Measurements from ENCODE around the gene RETSAT.

Gene RETSAT

DNA sequence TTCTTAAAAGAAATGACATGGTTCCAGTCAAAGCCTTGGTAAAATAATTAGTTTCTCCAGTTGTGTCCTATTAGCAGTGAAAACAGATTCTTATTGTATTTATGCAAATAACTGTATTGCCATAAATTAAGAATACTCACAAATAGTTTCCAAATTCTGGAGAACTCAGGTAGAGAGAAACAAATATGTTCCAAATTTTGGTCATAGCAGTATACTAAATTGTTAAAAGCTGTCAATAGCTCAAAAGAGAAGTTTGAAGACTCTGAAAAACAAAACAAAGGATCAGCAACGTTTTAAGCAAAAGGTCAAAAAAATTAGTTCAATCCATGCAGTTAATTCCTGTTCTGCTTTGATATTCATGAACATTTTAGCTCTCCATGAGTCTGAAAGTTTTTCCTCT lies 25.7 kb upstream of the RETSAT start:
- no peak for FAIRE-seq

GRCh38 chr2:85378257-85378656 lies 23.9 kb upstream of the RETSAT start:
- TF ChIP-seq CTCF (IDR thresholded peaks at IDR 0.05; ENCODE audit: insufficient read depth, missing control alignments) = no peak
- DNase-seq (ENCODE audit: insufficient read length, low spot score) = no peak
- no peak for FAIRE-seq

More for the DNA sequence above, 25.7 kb upstream of the RETSAT start:
- no peak for TF ChIP-seq CTCF (IDR thresholded peaks at IDR 0.05; ENCODE audit: insufficient read depth, missing control alignments)
- no peak for DNase-seq (ENCODE audit: insufficient read length, low spot score)

DNA sequence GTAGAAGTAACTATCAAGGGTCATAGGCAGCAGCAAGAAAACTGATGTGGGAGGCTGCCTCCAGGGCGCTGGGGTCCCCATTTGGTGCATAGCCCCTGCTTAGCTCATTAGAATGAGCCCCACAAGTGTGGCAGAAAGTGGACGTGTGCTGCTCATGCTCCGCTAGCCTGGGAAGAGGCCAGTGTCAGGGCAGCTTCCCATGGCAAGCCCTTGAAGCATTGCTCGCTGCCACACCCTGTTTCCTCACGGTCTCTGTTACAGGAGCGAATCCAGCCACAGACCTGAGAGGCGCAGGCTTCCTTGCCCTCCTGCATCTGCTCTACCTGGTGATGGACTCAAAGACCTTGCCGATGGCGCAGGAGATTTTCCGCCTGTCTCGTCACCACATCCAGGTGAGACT lies 22.8 kb upstream of the RETSAT start:
- TF ChIP-seq CTCF (IDR thresholded peaks at IDR 0.05; ENCODE audit: insufficient read depth, missing control alignments) = no peak
- FAIRE-seq = no peak

GRCh38 chr2:85376291-85377065 lies 22.1 kb upstream of the RETSAT start:
- no peak for FAIRE-seq
- no peak for TF ChIP-seq CTCF (IDR thresholded peaks at IDR 0.05; ENCODE audit: insufficient read depth, missing control alignments)
- DNase-seq (ENCODE audit: insufficient read length, low spot score) = no peak

More for the DNA sequence above, 22.8 kb upstream of the RETSAT start:
- DNase-seq (ENCODE audit: insufficient read length, low spot score) = no peak

- DNase-seq (ENCODE audit: insufficient read length, low spot score) (no peak), FAIRE-seq (no peak)
- no peak for TF ChIP-seq CTCF (IDR thresholded peaks at IDR 0.05; ENCODE audit: insufficient read depth, missing control alignments)
Observed at GRCh38 chr2:85371045-85371444, 16.7 kb upstream of the RETSAT start.

DNA sequence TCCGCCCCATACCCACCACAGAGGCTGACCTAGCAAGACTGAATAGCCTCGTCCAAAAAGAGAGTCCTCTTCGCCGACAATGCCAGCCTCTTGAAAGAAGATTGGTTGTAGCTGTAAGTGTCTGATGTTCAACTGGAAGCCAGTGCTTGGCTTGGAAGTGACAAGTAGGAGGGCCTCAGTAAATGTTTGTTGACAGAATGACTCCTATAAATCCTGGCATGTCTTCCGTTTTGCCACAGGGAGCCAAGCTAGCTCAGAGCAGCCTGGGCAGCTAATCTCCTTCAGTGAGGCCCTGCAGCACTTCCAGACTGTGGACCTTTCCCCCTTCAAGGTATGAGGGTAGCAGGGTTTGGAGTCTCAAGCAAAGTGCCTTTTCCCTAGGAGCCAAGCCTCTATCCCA lies 15.2 kb upstream of the RETSAT start:
- no peak for FAIRE-seq
- DNase-seq (ENCODE audit: insufficient read length, low spot score) = no peak
- no peak for TF ChIP-seq CTCF (IDR thresholded peaks at IDR 0.05; ENCODE audit: insufficient read depth, missing control alignments)

DNA sequence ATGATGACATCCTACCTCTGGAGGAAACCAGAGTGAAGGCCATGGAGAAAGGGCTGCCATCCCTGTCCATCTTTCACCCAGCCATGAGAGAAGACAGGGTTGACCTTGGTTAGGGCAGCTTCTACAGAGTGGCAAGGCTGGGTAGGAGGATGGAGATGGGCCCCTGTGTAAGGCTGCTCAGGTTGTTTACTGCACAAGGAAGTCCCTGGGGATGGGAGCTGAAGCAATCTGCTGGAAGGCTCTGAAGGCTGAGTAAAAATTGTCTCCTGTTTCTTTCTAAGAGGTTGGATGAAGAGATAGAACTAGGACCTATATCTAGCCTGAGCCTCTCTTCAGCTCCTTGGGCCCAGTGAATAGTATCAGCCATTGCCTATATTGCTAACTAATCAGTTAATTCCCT lies 14.6 kb upstream of the RETSAT start:
- FAIRE-seq (no peak), DNase-seq (ENCODE audit: insufficient read length, low spot score) (no peak)
- no peak for TF ChIP-seq CTCF (IDR thresholded peaks at IDR 0.05; ENCODE audit: insufficient read depth, missing control alignments)
